Peyer's patch (tissue), 4 donors: ENCODE results near the gene PLCH2.

Source experiments
- CTCF ChIP-seq, 6 experiments: fragments of 450-650 bp in 4 of 6; fragments of 200-600 bp in 2 of 6; sonication (generic) in 1 of 6; IDR thresholded peaks; one replicate each; pipeline ENCODE4 v1.5.1; 2017 to 2019; ENCODE audit warnings: antibody characterized with exemption in 6 of 6, mild to moderate bottlenecking in 3 of 6, moderate library complexity in 1 of 6
- POLR2A ChIP-seq, 2 donors: fragments of 450-650 bp; IDR thresholded peaks; one replicate each; pipeline ENCODE4 v1.5.1; 2017; ENCODE audit warnings: antibody characterized with exemption in 2 of 2, mild to moderate bottlenecking in 2 of 2, moderate library complexity in 2 of 2

- TF ChIP-seq CTCF (IDR thresholded peaks at IDR 0.05): no peak
- no peak for TF ChIP-seq POLR2A (IDR thresholded peaks at IDR 0.05)
These were observed 41.0 kb upstream of the PLCH2 start for GRCh38 chr1:2435091-2435490.
